CD8-positive, alpha-beta memory T cell (primary cell): ENCODE results near the gene ZBP1. TPM values are rescaled to one million over a fixed set of nuclear protein-coding genes. Genes with fewer than 3 reads are reported as not detected.

Source experiments
- CTCF ChIA-PET: fragments of 350-600 bp; sonication (Branson Sonifier 250); formaldehyde crosslinking; loops from one replicate; lab custom pipeline; 2021; ENCODE audit warnings: antibody characterized with exemption; lab: Charles Lee
- POLR2A ChIA-PET: fragments of 350-600 bp; sonication (Branson Sonifier 250); formaldehyde crosslinking; loops from one replicate; lab custom pipeline; 2021; ENCODE audit warnings: antibody characterized with exemption; lab: Charles Lee
- DNase-seq, 5 donors: peaks; one replicate each; pipeline versions ENCODE4 v3.0.0 to v3.0.0-alpha.2; 2020 to 2022; ENCODE audit warnings: mixed read lengths in 1 of 5
- H3K27ac ChIP-seq: one replicate; pipeline ENCODE4 v1.7.0; 2013; ENCODE audit warnings: low read depth, mild to moderate bottlenecking, low read length, moderate library complexity
- H3K27me3 ChIP-seq: 2 replicates; pipeline ENCODE4 v1.7.0; 2013; ENCODE audit warnings: low read length, mild to moderate bottlenecking; ENCODE audit not compliant: insufficient read depth, poor library complexity, severe bottlenecking
- H3K36me3 ChIP-seq: 2 replicates; pipeline ENCODE4 v1.7.0; 2013; ENCODE audit warnings: mild to moderate bottlenecking, low read length, moderate library complexity; ENCODE audit not compliant: insufficient read depth
- H3K4me1 ChIP-seq: 2 replicates; pipeline ENCODE4 v1.7.0; 2013; ENCODE audit warnings: mild to moderate bottlenecking, low read length, moderate library complexity; ENCODE audit not compliant: insufficient read depth
- H3K4me3 ChIP-seq: 2 replicates; pipeline ENCODE4 v1.7.0; 2013; ENCODE audit warnings: mild to moderate bottlenecking, low read length
- H3K9me3 ChIP-seq: 2 replicates; pipeline ENCODE4 v1.7.0; 2013; ENCODE audit warnings: mild to moderate bottlenecking, low read length
- H3K27ac Mint-ChIP-seq, 8 donors: one replicate each; pipeline ENCODE4 v1.8.0; 2020 to 2021; ENCODE audit warnings: mixed read lengths in 8 of 8, mild to moderate bottlenecking in 6 of 8, inconsistent platforms in 3 of 8, moderate library complexity in 3 of 8
- H3K27me3 Mint-ChIP-seq, 2 donors: one replicate each; pipeline ENCODE4 v1.8.0; 2020 to 2021; ENCODE audit warnings: mixed read lengths in 2 of 2, mild to moderate bottlenecking in 1 of 2, moderate library complexity in 1 of 2
- H3K36me3 Mint-ChIP-seq, 3 donors: one replicate each; pipeline ENCODE4 v1.8.0; 2020 to 2021; ENCODE audit warnings: mixed read lengths in 3 of 3, inconsistent platforms in 1 of 3, mild to moderate bottlenecking in 1 of 3
- H3K4me1 Mint-ChIP-seq, 3 donors: one replicate each; pipeline ENCODE4 v1.8.0; 2020 to 2021; ENCODE audit warnings: mixed read lengths in 3 of 3, inconsistent platforms in 1 of 3, mild to moderate bottlenecking in 1 of 3
- H3K4me3 Mint-ChIP-seq, 7 donors: one replicate each; pipeline ENCODE4 v1.8.0; 2020 to 2021; ENCODE audit warnings: mixed read lengths in 7 of 7, mild to moderate bottlenecking in 6 of 7, moderate library complexity in 4 of 7, inconsistent platforms in 2 of 7
- H3K9me3 Mint-ChIP-seq, 5 donors: one replicate each; pipeline ENCODE4 v1.8.0; 2020 to 2022; ENCODE audit warnings: mixed read lengths in 5 of 5, mild to moderate bottlenecking in 3 of 5, moderate library complexity in 2 of 5, inconsistent platforms in 1 of 5
- polyA plus RNA-seq: library from polyadenylated mRNA; unstranded; fragments of 300-500 nt; fragmentation: Illumina TruSeq; gene quantifications from one replicate; pipeline ENCODE4 v1.2.3, GENCODE V29; 2021
- total RNA-seq, 2 experiments: library from RNA; stranded (reverse); gene quantifications; one replicate each; pipeline ENCODE4 v1.2.3, GENCODE V29; 2021

Gene ZBP1
- total and polyA plus RNA-seq, 3 experiments from 2014 or later = 1.8 to 14.6 (median 2.4) TPM

DNA sequence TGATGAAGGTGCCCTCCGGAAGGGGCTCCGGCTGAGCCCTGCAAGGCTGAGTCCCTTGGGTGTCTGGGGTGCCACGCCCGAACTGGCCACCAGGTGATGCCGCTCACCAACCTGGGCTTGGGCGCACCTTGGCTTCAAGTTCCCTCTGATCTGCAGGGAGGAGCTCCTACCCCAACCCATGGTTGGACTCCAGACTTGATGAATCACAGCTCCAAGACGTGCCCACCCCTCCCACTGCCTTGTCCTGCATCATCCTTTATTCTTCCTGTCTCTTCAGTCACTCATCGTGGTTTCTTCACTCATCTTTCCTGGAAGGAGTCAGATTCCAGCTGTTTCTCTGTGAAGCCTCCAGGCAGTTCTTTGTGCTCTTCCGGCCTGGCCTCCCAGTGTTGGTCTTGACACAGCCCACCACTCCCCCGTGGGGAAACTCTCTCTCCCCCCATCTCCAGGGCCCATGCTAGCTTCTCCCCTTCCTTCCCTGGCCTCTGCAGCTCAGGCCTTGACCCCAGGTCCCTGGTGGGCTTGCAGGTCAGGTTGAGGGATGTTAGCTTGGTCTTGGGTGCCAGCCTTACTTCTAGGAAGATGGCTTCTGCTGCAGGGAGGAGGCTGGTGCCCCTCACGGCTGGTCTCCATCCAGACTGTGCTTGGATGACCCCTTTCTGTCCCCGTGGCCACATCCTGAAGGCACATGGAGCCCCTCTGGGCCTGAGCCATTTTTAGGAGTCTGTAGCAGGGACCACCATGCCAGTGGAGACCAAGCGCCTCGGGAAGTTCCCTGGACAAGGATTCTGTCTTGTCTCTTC, 2.6 kb upstream of the ZBP1 start:
- Histone ChIP-seq H3K27me3 (no peaks in the 10 kb centered on the region), H3K4me3 (no peak overlapping the region), H3K36me3 (no peaks in the 10 kb centered on the region), H3K4me1 (peaks cover 72% of the 10 kb centered on the region), H3K9me3 (no peaks in the 10 kb centered on the region), H3K27ac (no peak overlapping the region)
- H3K27me3 Mint-ChIP-seq = peaks cover 0 to 3% of the 10 kb centered on the region in 2 donors
- POLR2A ChIA-PET = no interaction called here
- H3K36me3 Mint-ChIP-seq = peaks cover 0 to 16% (median 5%) of the 10 kb centered on the region in 3 donors
- DNase-seq = peak; percentile 48 to 79 (median 55)
- peaks cover 0 to 7% (median 2%) of the 10 kb centered on the region in 5 donors for H3K9me3 Mint-ChIP-seq
- H3K4me1 Mint-ChIP-seq = peaks cover 63 to 79% (median 75%) of the 10 kb centered on the region in 3 donors
- peak overlapping the region; percentile 46 to 94 (median 88) for H3K27ac Mint-ChIP-seq
- CTCF ChIA-PET = interaction anchor here (0.6 to 10.5 kb wide), 17 partner anchors 11 to 563 kb away, joined by 3 to 92 read pairs (median 4); partner anchors contain the start of gene PMEPA1
- peak overlapping the region in 5 of 7 donors; percentile 26 to 81 (median 69) for H3K4me3 Mint-ChIP-seq

DNA sequence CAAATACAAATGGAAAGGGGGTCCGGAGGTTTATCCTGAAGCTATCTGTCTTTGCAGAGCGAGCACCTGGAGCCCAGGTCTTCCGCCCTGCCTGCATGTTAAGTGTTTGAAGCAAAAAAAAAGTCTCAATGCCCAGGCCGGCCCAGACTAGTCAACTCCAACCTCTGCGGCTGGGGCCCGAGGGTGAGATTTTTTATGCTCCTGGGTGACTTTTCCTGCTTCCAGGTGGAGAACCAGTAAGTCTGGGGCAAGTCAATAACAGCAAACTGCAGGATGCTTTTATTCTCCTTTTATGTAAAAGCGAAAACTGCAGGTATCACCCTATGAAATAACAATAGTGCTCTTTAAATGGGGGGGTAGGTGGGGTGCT, 2.0 kb upstream of the ZBP1 start:
- ChIA-PET CTCF (interaction anchor here (0.9 to 10.5 kb wide), 13 partner anchors 11 to 564 kb away, joined by 3 to 92 read pairs (median 5); partner anchors contain the start of gene PMEPA1), POLR2A (no interaction called here)
- Mint-ChIP-seq H3K4me3 (peak overlapping the region in 6 of 7 donors; percentile 3 to 81 (median 62)), H3K27ac (peak overlapping the region; percentile 46 to 97 (median 89)), H3K4me1 (peaks cover 63 to 79% (median 75%) of the 10 kb centered on the region in 3 donors), H3K9me3 (peaks cover 0 to 7% (median 2%) of the 10 kb centered on the region in 5 donors), H3K36me3 (peaks cover 2 to 16% (median 7%) of the 10 kb centered on the region in 3 donors), H3K27me3 (peaks cover 0 to 3% of the 10 kb centered on the region in 2 donors)
- Histone ChIP-seq H3K4me3 (no peak overlapping the region), H3K27ac (no peak overlapping the region), H3K36me3 (no peaks in the 10 kb centered on the region), H3K27me3 (no peaks in the 10 kb centered on the region), H3K4me1 (peaks cover 72% of the 10 kb centered on the region), H3K9me3 (no peaks in the 10 kb centered on the region)
- no peak for DNase-seq

DNA sequence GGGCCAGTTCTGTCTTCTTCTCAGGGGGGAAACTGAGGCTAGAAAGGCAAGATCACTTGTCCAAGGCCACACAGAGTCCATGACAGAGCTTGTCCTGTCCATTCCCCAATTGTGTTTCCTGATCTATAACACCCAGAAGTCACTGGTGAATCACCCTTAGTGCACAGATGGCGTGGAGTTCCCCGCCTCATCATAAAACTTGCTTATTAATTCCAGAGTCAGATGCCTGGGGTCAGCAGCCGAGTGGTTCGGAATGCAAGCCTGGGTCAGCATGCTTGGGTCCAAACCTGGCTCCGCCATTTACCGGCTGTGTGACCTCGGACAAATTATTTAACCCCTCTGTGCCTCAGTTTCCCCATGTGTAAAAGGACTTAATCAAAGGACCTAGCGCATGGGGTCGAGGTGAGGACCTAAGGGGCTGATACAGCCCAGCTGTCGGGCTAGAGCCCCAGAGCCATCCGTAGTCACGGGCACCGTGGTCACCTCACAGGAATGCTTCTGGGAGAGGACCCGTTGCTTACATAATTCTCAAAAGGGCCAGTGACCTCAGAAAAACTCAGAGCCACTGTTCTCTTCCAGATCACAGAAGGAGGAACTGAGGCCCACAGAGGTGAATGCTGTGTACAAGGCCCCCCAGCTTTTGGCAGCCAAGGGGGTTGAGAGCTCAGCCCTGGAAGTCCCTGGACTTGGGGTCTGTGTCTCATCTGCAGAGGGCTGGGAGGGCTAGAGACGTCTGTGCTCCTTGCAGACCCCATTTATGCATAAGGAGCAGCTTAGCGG, 1.4 kb upstream of the ZBP1 start:
- Histone ChIP-seq H3K4me1 (peaks cover 72% of the 10 kb centered on the region), H3K27me3 (no peaks in the 10 kb centered on the region), H3K27ac (peak overlapping the region; percentile 84), H3K9me3 (no peaks in the 10 kb centered on the region), H3K4me3 (no peak overlapping the region), H3K36me3 (no peaks in the 10 kb centered on the region)
- Mint-ChIP-seq H3K36me3 (peaks cover 2 to 16% (median 12%) of the 10 kb centered on the region in 3 donors), H3K27ac (peak overlapping the region; percentile 94 to 99 (median 96)), H3K9me3 (peaks cover 0 to 7% (median 2%) of the 10 kb centered on the region in 5 donors), H3K27me3 (peaks cover 0 to 3% of the 10 kb centered on the region in 2 donors), H3K4me3 (peak overlapping the region; percentile 82 to 97 (median 93)), H3K4me1 (peaks cover 65 to 79% (median 73%) of the 10 kb centered on the region in 3 donors)
- ChIA-PET POLR2A (interaction anchor here (0.7 kb wide), 1 partner anchor 32 kb away, joined by 3 read pairs; no protein-coding TSS in a partner anchor), CTCF (interaction anchor here (1.2 to 10.5 kb wide), 12 partner anchors 7 to 564 kb away, joined by 3 to 92 read pairs (median 8); partner anchors contain the start of gene PMEPA1)
- DNase-seq = no peak

GRCh38 chr20:57620999-57621398, 773 bp upstream of the ZBP1 start:
- Mint-ChIP-seq H3K36me3 (peaks cover 2 to 14% (median 13%) of the 10 kb centered on the region in 3 donors), H3K27me3 (peaks cover 0 to 3% of the 10 kb centered on the region in 2 donors), H3K9me3 (peaks cover 0 to 7% (median 2%) of the 10 kb centered on the region in 5 donors), H3K27ac (peak overlapping the region; percentile 94 to 99 (median 96)), H3K4me1 (peaks cover 59 to 80% (median 67%) of the 10 kb centered on the region in 3 donors), H3K4me3 (peak overlapping the region; percentile 82 to 97 (median 93))
- H3K4me1 ChIP-seq = peaks cover 72% of the 10 kb centered on the region
- no peaks in the 10 kb centered on the region for H3K9me3 ChIP-seq
- POLR2A ChIA-PET = interaction anchor here (0.7 to 2.6 kb wide), 3 partner anchors 8 to 224 kb away, joined by 3 to 46 read pairs (median 16); no protein-coding TSS in a partner anchor
- H3K4me3 ChIP-seq = peak overlapping the region; percentile 56
- CTCF ChIA-PET = interaction anchor here (1.1 to 10.5 kb wide), 11 partner anchors 8 to 89 kb away, joined by 3 to 92 read pairs (median 9); partner anchors contain the start of gene PMEPA1
- H3K27ac ChIP-seq = peak overlapping the region; percentile 84
- peak in 2 of 5 donors; percentile 29 to 53 for DNase-seq
- H3K27me3 ChIP-seq = no peaks in the 10 kb centered on the region
- no peaks in the 10 kb centered on the region for H3K36me3 ChIP-seq

DNA sequence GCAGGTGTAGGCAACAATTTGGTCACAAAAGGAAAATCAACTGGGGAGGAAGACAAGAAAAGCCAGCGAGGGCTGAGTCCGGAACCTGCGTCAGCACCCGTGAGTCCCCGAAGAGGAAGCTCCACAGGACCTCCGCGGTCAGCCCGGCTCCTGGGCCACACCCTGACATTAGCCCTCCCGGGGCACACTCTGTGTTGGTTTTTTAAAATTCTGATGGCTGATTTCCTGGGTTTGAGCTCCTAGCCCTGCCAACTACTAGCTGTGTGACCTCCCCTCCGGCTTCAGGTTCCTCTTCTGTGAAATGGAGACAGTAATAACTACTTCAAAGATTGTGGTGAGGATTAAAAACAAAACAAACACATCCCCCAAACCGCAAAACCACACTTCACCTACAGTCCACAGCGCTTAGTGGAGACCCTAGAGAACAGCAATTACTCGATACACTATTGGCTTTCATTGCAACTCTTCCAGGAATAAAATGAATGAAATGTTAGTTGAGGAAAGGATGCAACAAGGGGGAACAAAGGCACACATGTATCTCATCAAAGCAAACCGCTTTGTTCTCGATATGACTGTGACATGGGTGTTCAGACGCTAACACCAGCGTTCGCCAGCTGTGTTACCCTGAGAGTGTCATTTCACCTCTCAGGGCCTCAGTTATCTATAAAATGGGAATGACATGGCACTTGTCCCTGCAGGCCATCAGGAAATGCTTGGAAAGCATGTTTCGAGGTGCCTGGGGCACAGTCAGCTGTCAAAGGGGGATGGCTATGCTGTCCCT, 985 bp downstream of the ZBP1 start:
- Mint-ChIP-seq H3K27ac (peak overlapping the region; percentile 94 to 99 (median 96)), H3K27me3 (peaks cover 0 to 3% of the 10 kb centered on the region in 2 donors), H3K4me3 (peak overlapping the region; percentile 82 to 97 (median 93)), H3K9me3 (no peaks in the 10 kb centered on the region), H3K4me1 (peaks cover 53 to 80% (median 57%) of the 10 kb centered on the region in 3 donors), H3K36me3 (peaks cover 0 to 30% (median 6%) of the 10 kb centered on the region in 3 donors)
- Histone ChIP-seq H3K27ac (peak overlapping the region; percentile 84), H3K9me3 (no peaks in the 10 kb centered on the region), H3K27me3 (no peaks in the 10 kb centered on the region), H3K4me1 (peaks cover 81% of the 10 kb centered on the region), H3K4me3 (peak overlapping the region; percentile 56), H3K36me3 (peaks cover 17% of the 10 kb centered on the region)
- CTCF ChIA-PET = interaction anchor here (1.0 to 10.5 kb wide), 13 partner anchors 9 to 590 kb away, joined by 3 to 92 read pairs (median 6); partner anchors contain the start of gene PMEPA1
- DNase-seq = peak; percentile 56 to 86 (median 80)
- POLR2A ChIA-PET = interaction anchor here (0.7 to 2.6 kb wide), 6 partner anchors 10 to 691 kb away, joined by 3 to 46 read pairs (median 8); partner anchors contain the start of gene PMEPA1

DNA sequence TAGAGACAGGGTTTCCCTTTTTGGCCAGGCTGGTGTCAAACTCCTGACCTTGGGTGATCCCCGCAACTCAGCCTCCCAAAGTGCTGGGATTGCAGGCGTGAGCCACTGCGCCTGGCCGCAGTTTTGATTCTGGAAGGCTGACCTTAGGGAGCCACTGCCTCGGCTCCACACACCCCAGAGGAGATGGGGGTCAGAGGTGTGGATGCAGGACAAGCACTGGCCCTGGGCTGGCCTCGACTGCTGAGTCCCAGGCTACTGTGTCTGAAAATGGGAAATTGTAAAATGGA, 1.5 kb downstream of the ZBP1 start:
- Histone ChIP-seq H3K4me3 (peak overlapping the region; percentile 56), H3K27me3 (no peaks in the 10 kb centered on the region), H3K9me3 (no peaks in the 10 kb centered on the region), H3K36me3 (peaks cover 17% of the 10 kb centered on the region), H3K4me1 (peaks cover 81% of the 10 kb centered on the region), H3K27ac (peak overlapping the region; percentile 84)
- Mint-ChIP-seq H3K36me3 (peaks cover 0 to 31% (median 7%) of the 10 kb centered on the region in 3 donors), H3K27me3 (peaks cover 0 to 3% of the 10 kb centered on the region in 2 donors), H3K4me1 (peaks cover 53 to 80% (median 57%) of the 10 kb centered on the region in 3 donors), H3K9me3 (no peaks in the 10 kb centered on the region), H3K4me3 (peak overlapping the region; percentile 82 to 97 (median 93)), H3K27ac (peak overlapping the region; percentile 94 to 99 (median 96))
- no peak for DNase-seq
- ChIA-PET CTCF (interaction anchor here (1.1 to 10.5 kb wide), 6 partner anchors 10 to 91 kb away, joined by 3 to 92 read pairs (median 24); partner anchors contain the start of gene PMEPA1), POLR2A (interaction anchor here (1.5 to 2.6 kb wide), 3 partner anchors 11 to 221 kb away, joined by 6 to 46 read pairs (median 16); partner anchors contain the start of gene PMEPA1)
